Fibroblast of pulmonary artery (primary cell): ENCODE data around the gene CLTCL1.

Experiments
- DNase-seq: peaks from one replicate; pipeline ENCODE4 v3.0.0-alpha.2; 2010; ENCODE audit warnings: low read depth
- H3K4me3 ChIP-seq: replicated peaks from 2 replicates; pipeline ENCODE4 v1.5.1; 2011; ENCODE audit warnings: low read depth, mild to moderate bottlenecking, control low read depth, low read length, moderate library complexity
- TF ChIP-seq, protein P1 (sequence below): IDR thresholded peaks from 2 replicates; pipeline ENCODE4 v1.5.1; 2011; ENCODE audit warnings: mild to moderate bottlenecking, control low read depth, low read length, inconsistent platforms; ENCODE audit errors: missing control alignments

Gene CLTCL1

DNA sequence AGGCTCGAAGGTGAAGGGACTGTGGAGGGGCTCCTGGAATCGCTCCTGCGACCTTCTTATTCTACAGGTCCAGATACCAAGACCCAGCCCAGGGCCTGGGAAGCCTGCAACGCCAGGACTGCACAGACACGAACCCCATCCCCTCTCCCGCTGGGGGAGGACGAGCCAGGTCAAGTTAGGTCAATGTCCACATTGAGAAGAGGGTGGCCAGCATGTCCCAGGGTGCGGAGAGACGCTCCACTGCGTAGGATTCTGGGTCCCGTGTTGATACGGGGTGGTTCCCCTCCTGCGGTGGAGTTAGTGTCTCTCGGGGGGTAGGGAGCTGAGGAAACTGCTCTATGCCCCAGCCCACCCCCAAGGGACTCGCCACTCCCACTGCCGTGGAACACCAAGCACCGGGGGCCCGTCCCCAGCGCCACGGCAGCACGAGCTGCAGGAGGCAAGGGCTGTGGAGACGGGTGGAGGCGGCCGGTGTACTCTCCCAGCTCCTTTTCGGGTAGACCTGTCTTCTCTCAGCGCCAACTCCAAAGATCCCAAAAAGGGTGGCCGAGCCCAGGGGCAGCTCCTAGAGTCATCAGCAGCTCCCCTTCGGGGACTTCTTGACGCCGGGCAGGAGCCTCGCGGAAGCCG, 143.0 kb downstream of the CLTCL1 start:
- TF ChIP-seq, protein P1, sequence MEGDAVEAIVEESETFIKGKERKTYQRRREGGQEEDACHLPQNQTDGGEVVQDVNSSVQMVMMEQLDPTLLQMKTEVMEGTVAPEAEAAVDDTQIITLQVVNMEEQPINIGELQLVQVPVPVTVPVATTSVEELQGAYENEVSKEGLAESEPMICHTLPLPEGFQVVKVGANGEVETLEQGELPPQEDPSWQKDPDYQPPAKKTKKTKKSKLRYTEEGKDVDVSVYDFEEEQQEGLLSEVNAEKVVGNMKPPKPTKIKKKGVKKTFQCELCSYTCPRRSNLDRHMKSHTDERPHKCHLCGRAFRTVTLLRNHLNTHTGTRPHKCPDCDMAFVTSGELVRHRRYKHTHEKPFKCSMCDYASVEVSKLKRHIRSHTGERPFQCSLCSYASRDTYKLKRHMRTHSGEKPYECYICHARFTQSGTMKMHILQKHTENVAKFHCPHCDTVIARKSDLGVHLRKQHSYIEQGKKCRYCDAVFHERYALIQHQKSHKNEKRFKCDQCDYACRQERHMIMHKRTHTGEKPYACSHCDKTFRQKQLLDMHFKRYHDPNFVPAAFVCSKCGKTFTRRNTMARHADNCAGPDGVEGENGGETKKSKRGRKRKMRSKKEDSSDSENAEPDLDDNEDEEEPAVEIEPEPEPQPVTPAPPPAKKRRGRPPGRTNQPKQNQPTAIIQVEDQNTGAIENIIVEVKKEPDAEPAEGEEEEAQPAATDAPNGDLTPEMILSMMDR = no peak
- DNase-seq = no peak
- H3K4me3 ChIP-seq = no peak overlapping the region

DNA sequence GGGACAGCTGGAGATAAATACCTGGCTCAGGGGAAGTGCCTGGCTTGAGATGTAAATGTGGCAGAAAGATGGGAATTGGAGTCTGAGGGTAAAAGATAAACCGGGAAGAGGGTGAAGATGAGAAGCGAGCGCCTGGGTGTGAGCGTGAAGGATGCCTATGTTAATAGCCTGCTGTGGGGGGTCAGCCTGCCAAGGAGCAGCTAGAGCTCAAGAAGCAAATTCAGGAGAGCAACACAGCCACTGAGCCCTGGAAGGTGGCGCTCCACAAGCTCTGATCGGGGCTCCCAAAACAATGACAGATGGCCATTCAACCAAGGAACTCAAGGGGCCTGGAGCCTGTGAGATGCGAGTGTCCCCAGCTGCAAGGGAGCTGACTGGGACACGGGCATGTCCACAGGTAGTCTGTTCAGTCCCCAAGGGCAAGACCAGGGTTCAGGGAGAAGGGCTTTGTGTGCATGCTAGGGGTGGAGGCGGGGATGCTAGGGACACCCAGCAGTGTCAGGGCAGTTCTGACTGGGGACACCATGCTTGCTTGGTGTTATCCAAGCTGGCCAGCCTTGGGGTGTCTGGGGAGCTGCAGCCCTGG, 144.2 kb downstream of the CLTCL1 start:
- TF ChIP-seq, protein P1 = no peak
- H3K4me3 ChIP-seq = no peak overlapping the region
- DNase-seq = no peak

DNA sequence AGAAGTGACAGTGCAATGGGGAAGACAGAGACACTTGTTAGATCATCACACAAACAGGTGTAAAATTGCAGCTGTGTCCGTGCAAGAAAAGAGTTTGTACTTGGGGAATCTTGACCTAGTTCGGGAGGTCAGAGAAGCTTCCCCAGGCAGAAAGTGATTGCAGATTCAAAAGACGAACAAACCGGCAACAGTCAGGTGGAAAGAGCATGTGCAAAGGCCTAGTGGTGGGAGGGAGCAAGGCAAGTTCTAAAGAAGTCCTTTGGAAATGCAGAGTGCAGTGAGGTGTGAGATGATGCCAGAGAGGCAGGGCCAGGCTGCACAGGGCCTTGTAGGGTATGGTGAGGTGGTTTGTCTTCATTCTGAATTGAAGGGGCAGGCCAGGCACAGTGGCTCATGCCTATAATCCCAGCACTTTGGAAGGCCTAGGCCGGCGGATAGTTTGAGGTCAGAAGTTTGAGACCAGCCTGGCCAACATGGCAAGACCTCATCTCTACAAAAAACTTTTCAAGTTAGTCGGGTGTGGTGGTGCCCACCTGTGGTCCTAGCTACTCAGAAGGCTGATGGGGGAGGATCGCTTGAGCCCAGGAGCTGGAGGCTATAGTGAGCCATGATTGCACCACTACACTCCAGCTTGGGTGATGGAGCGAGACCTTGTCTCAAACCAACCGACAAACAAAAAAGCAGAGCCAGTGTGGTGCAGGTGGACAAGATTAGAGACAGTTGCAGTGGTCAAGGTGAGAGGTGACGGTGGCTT, 145.1 kb downstream of the CLTCL1 start:
- H3K4me3 ChIP-seq = no peak overlapping the region
- TF ChIP-seq, protein P1 = no peak
- no peak for DNase-seq

DNA sequence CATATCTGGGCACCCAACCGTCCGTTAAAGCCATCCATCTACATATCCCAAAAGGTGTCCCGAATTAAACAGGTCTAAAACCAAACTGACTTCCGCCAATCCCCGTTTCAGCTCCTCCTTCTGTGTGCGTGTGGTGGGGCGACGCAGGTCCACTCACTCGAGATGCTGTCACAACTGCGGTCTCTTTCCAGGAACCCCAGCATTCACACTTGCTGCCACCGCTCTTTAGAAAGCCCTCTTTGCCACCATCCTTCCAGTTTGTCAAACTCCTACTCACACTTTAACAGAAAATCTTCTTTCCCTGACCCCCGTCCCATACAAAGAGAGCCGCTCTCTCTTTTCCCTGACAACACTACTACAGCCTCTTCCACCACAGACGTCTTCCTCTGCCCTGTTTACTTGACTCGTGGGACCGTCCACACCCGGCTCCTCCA, 147.5 kb downstream of the CLTCL1 start:
- TF ChIP-seq, protein P1 = no peak
- DNase-seq = no peak
- peak overlapping the region; percentile 99 for H3K4me3 ChIP-seq

DNA sequence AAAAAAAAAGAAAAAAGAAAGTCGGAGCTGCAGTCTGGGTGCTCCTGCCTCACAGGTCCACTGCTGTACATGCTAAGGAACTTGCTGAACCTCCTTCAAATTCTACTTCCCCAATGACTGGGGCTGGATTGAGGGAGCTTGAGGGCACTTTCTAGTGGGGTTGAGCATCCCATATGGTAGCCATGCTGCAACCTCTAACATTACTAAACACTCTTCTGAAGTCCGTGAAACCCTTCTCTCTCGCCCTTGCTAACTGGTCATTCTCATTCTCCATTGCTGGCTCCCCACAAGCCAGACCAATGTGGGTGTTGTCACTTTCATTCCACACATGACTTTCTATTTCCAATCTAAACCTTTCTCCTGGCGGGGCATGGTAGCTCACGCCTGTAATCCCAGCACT, 148.3 kb downstream of the CLTCL1 start:
- H3K4me3 ChIP-seq = peak overlapping the region; percentile 99
- no peak for DNase-seq
- TF ChIP-seq, protein P1 = no peak

DNA sequence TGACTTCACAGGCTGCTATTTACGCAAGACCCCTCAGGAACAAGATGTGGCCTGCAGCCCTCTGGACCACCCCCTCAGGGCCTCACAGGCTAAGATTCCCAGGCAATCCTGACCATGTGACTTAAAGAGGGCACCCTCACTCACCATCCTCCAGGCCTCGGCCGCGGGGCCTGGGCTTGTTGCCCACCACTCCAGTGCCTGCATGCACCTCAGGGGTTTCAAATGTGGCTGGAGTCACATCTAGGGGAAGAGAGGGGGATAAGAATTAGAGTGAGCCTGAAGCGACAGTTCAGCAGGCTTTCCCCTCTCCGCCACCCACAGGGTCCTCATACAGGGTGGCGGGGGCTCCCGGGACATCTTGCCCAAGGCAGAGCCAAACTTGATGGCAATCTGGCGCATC, 149.1 kb downstream of the CLTCL1 start:
- no peak for DNase-seq
- H3K4me3 ChIP-seq = no peak overlapping the region
- TF ChIP-seq, protein P1 = no peak
